ENCODE data around the gene BRINP2.

BRINP2 gene

DNA sequence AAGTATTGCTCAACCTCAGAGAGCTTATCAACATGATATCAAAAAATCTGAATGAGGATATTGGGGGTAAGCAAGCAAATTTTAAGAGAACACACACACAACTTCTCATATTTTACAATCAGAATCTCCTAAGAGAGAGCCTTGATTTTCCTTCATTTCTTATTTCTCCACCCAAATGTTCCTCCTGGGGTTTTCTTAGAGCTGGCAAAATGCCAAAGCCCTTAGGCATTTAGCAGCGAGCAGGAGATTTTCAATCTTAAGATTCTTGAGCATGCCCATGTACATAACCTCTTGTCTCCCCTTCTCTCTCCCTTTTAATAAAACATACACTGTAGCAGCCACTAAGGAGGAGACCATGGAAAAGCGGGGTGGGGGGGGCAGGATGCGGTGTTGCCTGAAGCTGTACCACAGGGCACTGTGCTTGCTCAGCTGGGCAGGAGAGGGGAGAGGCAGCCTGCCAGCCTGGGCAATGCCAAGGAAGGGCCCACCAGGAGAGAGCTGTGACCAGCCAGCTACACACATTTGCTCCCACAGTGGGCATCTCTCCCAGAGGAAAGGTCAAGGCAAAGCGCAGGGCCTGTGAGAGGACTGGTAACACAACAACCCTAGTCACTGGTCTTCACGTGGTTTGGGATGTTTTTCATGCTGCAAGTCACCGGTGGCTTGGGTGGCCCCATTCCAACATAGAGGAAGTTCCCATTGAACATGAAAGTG is 4.3 kb downstream of the BRINP2 start:
- H3K4me3 ChIP-seq (ENCODE audit: low read depth, low read length) = no peak overlapping the region
- no peak for DNase-seq (ENCODE audit: low read depth)
- TF ChIP-seq, protein P1, sequence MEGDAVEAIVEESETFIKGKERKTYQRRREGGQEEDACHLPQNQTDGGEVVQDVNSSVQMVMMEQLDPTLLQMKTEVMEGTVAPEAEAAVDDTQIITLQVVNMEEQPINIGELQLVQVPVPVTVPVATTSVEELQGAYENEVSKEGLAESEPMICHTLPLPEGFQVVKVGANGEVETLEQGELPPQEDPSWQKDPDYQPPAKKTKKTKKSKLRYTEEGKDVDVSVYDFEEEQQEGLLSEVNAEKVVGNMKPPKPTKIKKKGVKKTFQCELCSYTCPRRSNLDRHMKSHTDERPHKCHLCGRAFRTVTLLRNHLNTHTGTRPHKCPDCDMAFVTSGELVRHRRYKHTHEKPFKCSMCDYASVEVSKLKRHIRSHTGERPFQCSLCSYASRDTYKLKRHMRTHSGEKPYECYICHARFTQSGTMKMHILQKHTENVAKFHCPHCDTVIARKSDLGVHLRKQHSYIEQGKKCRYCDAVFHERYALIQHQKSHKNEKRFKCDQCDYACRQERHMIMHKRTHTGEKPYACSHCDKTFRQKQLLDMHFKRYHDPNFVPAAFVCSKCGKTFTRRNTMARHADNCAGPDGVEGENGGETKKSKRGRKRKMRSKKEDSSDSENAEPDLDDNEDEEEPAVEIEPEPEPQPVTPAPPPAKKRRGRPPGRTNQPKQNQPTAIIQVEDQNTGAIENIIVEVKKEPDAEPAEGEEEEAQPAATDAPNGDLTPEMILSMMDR (IDR thresholded peaks at IDR 0.05; ENCODE audit: insufficient read depth, low read depth, low read length, missing control alignments) = no peak

DNA sequence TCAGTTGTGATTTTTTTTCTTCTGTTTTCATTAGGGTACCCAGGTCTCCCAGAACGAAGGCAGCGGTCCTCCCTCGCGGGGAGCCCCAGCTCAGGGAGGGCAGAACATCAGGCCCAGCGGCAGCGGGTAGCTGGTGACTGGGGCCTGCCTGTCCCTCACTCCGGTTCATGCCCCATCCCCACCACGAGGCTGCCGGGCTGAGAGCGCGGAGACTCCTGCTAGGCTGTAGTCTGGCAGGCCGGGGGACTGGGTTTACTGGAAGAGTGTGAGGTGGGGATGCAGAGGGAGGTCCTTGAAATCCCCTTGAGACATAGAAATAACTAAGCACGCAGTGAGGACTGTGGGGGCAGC is 10.5 kb downstream of the BRINP2 start:
- TF ChIP-seq, protein P1 (IDR thresholded peaks at IDR 0.05; ENCODE audit: insufficient read depth, low read depth, low read length, missing control alignments) = no peak
- DNase-seq (ENCODE audit: low read depth) = no peak
- no peak overlapping the region for H3K4me3 ChIP-seq (ENCODE audit: low read depth, low read length)

DNA sequence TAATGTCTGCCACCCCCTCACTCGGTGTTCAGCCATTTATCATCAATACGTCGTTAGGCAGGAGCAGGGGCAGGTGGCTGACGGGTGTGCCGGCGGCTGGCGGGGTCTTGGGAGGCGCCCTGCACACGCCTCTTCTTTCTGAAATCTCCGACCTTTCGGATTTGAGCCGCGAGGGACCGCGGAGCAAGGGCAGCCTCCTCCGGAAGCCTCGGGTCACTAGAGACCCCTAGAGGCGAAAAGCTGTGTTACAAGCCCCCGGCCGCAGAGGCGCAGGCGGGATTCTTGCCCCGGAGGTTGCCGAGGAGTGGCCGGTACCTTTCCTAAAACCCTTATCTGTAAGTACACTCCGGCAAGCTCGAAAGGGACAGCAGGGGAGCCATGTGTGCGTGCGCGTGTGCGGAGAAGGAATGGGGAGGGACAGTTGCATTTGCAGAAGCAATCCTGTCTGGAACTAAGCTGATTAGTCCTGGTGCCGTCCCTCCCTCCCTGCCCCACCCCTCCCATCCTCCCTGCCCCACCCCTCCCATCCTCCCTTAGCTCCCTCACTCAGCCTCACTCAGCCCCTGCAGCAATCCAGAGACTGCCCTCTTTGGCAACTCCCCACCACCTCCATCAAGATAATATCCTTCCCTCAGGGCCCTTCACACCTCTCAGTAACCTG is 11.0 kb downstream of the BRINP2 start:
- DNase-seq (ENCODE audit: low read depth) = peak; percentile 55
- TF ChIP-seq, protein P1 (IDR thresholded peaks at IDR 0.05; ENCODE audit: insufficient read depth, low read depth, low read length, missing control alignments) = peak; percentile 76
- no peak overlapping the region for H3K4me3 ChIP-seq (ENCODE audit: low read depth, low read length)

DNA sequence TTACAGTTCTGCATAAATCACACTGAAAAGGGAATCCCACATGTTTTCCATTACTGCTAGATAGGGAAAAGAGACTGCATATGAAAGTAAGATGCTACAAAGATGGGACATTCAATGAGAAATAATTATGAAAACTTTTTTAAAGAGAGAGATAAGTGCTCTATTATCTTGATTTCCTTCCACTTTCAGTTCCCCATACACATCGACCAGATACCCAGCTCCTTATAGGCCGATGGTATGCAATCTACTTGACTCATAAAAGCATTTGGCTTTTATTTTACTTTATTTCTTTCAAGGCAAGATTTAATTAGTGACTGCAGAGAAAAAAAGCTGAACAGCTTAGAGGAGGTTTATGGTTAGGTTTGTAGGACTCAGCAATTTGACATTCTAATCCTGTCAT is 13.1 kb downstream of the BRINP2 start:
- no peak overlapping the region for H3K4me3 ChIP-seq (ENCODE audit: low read depth, low read length)
- DNase-seq (ENCODE audit: low read depth) = no peak
- TF ChIP-seq, protein P1 (IDR thresholded peaks at IDR 0.05; ENCODE audit: insufficient read depth, low read depth, low read length, missing control alignments) = no peak

DNA sequence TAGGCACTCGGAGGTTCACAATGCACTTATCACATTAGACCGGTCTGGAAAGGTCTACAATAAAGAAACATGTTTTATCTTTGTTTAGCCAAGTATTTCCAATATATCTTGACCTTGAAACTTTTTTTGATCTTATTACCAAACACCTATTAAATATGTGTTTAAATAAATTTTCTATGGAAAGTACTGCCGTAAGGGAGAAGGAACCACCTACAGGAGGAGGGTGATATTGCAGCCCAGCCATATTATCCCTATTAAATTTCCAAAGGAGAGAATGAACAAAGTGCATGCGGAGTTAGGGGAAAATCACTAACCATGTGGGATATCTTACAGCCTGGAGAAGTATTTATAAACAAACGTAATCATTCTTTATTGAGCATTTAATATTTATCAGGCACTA is 14.5 kb downstream of the BRINP2 start:
- no peak overlapping the region for H3K4me3 ChIP-seq (ENCODE audit: low read depth, low read length)
- TF ChIP-seq, protein P1 (IDR thresholded peaks at IDR 0.05; ENCODE audit: insufficient read depth, low read depth, low read length, missing control alignments) = peak; percentile 43
- no peak for DNase-seq (ENCODE audit: low read depth)

DNA sequence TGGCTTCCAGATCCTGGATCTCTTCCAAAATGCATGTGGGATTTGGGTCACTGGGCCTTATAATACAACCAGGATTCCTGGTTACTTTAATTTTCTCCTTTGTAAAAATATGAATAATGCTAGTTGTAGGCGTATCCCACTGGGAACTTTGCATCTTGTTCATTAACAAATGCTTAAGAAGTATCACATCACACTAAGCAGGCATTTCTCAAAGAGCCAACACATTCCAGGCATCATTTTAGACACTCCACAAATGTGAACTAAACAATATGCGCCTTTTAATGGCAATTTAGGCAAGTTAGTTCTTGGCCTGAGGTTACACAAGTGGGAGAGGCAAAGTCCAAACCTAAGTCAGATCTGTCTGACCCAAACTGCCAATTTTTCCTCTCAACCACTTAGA is 15.9 kb downstream of the BRINP2 start:
- no peak overlapping the region for H3K4me3 ChIP-seq (ENCODE audit: low read depth, low read length)
- DNase-seq (ENCODE audit: low read depth) = no peak
- TF ChIP-seq, protein P1 (IDR thresholded peaks at IDR 0.05; ENCODE audit: insufficient read depth, low read depth, low read length, missing control alignments) = no peak
